GM19452 (cell line): ENCODE data around the gene HIPK2.

ENCODE experiments used
- ATAC-seq: cut with Tn5 transposase; IDR thresholded peaks from one replicate; pipeline ENCODE4 v1.9.1; 2021; ENCODE audit not compliant: unreplicated experiment

HIPK2 gene

DNA sequence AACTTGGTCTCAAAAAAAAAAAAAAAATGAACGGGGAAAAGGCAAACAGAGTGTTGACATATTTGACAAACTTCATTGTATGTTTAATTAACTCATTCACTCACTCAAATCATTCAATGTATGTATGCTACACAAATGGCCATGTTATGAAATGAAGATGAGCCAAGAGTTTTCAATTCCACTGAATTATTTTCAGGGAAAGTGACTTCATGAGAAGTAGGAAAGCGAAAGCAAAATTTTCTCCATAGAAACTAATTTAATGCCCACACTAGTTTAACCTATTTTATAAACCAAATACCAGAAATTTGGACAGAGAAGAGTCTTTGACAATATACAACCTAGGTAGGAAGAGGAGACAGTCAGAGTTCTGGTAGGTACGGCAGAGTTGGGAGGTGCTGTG, 119.5 kb downstream of the HIPK2 start:
- ATAC-seq = no peak

- no peak for ATAC-seq
Measured at GRCh38 chr7:139657725-139658124, 120.1 kb downstream of the HIPK2 start.

DNA sequence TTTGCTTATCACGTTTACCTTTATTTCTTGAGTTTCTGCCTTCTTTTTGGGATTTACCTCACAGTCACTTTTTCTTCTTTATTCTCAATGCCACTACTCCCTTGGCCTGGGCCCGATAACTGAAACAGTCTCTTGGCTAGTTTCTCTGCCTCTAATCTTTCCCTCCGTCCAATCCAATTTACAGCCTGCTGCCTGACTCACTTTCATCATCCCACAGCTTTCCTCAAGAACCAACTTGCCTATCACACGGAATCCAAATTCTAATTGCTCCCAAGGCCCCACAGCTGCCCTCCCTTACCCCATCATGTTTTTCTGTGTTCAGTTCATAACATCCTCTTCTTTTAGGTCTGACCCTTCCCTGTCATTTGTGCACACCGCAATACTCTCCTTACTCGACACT, 121.4 kb downstream of the HIPK2 start:
- no peak for ATAC-seq

GRCh38 chr7:139655305-139655704, 122.5 kb downstream of the HIPK2 start:
- ATAC-seq = no peak

DNA sequence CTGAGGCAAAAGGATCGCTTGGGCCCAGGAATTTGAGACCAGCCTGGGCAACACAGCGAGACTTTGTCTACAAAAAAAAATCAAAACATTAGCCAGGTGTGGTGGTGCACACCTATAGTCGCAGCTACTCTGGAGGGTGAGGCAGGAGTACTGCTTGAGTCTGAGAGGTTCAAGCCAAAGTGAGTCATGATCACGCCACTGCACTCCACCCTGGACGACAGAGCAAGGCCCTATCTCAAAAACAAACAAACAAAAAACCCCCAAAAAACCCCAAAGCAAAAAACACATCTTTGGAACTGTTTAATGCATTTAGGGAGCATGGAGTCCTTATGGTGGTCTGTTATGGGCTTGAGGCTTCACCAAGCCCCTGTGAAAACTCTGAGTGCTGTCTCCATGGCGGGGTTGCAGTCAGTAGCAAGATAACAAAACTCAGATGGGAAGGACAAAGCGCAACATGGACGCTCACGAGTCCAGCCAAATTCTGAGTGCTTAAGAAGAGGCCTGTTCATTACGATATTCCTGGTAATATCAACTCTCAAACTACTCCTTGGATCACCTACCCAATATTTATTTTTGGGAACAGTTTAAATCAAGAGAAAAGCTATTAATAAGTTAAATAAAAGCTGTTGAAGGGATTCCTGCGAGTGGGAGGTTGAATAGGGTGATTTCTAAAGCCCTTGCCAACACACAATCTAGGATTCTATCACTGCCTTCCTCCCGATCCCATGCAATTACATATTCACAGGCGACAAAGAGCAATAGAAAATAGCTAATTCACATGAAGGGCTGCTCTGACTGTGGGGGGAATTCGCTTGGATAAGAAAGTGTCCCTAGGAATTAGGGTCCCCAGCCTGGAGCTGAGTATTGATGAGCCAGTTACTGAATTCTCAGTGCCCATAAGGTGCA, 123.3 kb downstream of the HIPK2 start:
- ATAC-seq = no peak

DNA sequence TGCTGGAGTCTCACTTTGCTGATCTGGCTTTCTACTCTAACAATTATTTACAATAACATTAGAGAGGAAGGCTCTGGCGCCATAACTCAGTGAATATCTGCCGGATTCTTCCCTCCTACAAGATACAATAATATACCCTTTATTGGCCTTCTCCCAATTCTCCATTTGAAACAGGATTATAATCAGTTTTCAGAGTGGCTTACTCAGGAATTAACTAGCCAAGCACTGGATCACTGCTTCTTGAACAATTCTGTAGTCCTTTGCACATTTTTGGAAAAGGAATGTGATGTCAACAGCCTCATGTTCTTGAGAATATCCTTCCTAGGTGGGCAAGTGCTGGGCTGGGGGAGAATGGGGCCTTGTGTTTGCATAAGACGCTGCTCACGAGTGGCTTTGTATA, 125.9 kb downstream of the HIPK2 start:
- ATAC-seq = no peak

- no peak for ATAC-seq
Measured at GRCh38 chr7:139651308-139651707, 126.5 kb downstream of the HIPK2 start.

DNA sequence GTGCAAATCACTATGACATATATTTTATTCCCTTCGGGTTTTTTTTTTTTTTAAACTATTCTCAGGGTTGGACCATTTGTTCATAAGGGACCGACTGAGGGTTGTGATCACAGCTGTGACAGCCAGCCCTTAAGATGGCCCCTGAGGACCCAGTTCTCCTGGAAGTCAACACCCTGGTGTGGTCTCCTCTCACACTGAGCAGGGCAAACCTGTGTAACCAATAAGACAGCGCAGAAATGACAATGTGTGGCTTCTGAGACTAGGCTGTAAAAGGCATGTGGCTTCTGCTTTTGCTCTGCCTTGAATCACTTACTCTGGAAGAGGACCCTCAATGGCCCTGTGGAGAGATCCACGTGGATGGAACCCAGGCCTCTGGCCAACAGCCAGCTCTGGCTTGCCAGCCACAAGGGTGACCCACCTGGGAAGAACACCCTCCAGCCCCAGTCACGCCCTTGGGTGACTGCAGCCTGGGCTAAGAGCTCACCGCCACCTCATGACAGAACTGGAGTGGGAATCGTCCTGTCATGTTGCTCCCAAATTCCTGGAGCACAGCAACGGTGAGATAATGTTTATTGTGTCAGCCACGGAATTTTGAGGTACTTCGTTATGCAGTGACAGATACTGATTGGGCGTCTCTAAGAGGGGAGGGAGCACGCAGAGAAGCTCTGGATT, 127.2 kb downstream of the HIPK2 start:
- ATAC-seq = no peak

DNA sequence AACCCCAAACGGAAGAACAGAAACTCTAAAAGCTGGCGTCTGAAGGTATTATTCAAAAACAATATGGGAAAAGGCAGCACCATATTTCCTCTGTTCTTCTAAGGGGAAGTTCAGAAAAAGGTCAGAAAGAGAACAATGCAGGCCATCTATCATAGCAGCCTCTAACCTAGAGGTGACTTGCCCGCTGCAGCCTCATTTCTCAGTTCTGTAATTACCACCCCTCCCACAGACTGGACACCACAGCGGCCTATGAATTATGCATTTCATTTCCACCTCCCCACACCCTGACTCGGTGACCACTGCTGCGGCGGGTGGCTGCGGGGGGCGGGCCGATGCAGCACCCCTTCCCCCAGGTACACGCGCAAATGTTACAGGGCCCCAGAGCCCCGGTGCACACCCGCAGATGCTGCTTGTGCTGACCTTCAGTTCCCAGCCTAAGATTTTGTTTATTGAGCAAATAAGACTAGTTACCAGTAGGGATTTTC, 128.8 kb downstream of the HIPK2 start:
- ATAC-seq = peak; percentile 85

- ATAC-seq = no peak
Measured at GRCh38 chr7:139648391-139648861, 129.4 kb downstream of the HIPK2 start.

DNA sequence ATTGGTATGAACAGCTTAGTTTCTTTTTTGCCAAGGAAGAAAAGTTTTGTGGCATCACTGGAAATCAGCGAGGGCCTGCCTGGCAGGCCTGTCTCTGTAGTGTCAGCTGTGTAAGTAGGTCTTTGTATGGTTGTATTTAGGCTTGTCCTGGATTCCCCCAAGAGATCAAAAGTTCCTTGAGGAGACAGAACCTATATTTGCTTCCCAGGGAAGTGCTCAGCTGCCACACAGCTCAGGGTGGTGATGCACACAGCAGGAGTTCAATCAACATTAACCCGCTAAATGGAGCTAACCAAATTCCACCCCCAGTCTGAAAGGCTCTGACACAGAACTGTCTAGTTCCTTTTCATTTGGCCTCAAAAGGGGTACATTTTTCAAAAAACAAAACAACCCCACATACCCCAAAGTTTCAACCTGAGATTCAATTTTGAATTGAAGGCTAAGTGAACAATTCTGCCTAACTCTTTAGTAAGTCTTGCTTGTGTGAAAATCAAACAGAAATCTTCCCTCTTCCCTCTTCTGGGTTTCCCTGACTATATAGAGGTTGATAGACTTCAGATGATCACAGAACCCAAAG, 129.9 kb downstream of the HIPK2 start:
- ATAC-seq = no peak

- no peak for ATAC-seq
Measured at GRCh38 chr7:139647085-139647484, 130.7 kb downstream of the HIPK2 start.

DNA sequence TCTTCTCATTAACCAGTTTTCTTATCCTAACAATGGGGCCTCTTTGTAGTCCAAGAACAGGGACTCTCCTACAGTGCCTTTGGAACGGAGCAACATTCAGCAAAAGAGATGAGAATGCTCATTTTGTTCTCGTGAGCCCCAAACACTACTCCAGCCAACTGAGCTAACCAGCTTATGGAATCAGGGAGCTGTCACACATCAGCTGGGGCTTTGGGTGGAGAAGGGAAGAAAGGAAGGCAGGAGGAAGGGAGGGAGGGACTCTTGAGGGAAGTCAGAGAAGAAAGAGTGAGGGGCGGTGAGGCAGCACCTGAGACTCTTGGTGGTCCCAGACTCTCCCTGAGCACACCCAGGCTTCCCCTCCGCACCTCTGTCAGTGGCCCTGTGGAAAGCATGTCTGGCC, 131.2 kb downstream of the HIPK2 start:
- ATAC-seq = no peak

DNA sequence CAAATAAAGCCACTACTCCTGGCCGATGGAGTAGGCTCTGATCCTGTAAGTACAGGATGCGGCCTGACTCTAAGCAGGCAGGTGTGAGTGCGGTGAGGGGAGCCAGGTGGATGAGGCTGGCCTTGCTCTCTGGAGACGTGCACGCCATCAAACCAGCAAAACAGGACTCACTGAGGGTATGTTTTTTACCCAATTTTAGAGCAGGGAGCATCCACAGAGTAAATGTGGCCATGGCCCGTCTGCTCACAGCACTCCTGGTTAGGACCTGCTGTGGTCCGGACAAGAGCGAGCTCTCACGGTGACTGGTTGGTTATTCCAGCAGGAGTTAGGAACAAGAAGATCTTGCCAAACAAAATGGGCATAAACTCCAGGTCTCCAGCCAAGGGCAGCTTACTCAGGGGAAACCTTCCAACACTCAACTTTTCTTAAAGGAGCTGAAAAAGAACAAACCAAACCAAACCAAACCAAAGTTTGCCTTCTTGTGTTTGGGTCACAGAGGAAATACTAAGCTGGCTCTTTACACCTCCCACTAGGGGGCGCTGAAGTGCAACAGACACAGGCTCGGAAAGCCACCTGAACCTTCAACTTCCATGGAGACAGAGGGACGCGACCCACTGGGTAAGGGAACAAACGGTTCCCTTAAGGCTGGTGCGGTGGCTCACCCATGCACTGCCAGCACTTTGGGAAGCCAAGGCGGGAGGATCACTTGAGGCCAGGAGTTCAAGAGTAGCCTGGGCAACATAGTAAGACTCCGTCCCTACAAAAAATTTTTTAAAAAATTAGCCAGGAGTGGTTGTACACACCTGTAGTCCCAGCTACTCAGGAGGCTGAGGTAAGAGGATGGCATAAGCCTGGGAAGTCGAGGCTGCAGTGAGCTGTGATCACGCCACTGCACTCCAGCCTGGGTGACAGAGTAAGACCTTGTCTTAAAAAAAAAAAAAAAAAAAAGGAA, 131.9 kb downstream of the HIPK2 start:
- no peak for ATAC-seq

- ATAC-seq = no peak
Measured at GRCh38 chr7:139643951-139644585, 133.7 kb downstream of the HIPK2 start.

DNA sequence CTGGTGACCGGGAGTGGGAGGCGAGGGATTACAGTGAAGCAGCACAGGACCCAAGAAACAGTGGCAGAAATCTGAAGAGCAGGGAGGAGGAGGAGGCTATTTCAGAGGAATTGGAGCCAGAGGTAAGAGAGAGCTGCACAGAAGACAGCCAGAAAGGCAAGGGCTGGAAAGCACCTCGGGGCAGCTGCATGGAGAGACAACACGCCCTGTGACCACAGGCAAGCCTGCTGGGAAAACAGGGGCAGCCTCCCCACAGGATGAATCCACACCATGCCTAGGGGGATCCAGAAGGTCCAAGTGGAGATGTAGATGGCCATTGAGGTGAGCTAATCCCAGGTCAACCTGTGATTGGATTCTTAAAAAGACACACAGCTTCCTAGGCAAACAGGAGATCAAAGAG, 135.5 kb downstream of the HIPK2 start:
- ATAC-seq = no peak

DNA sequence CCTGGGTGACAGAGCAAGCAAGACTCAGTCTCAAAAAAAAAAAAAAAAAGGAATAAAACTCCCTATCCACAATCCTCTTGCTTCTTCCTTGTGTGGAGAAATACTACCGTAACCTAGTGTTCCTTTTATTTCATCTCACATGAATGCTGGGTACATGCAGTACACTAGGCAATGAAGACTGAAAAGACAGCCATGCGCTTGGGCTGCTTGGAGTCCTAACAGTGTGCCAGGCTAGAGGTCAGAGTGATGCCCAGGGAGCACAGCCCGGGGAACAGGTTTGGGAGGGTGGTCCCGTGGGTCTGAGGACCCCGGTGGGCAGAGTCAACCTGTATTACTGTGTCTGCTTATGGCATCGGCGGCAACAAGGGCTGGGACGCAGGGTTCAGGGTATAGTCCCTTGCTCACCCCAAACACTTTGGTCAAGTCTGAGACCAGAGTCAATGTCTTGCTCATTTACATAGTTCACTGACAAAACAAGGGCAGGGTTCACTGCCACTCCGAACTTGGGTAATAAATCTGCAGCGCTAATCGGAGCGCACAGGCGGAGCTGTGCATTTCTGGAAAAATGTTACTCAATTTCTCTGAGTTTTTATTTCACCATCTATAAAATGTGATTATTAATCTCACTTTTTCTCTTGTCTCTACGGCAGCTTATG, 136.3 kb downstream of the HIPK2 start:
- no peak for ATAC-seq

DNA sequence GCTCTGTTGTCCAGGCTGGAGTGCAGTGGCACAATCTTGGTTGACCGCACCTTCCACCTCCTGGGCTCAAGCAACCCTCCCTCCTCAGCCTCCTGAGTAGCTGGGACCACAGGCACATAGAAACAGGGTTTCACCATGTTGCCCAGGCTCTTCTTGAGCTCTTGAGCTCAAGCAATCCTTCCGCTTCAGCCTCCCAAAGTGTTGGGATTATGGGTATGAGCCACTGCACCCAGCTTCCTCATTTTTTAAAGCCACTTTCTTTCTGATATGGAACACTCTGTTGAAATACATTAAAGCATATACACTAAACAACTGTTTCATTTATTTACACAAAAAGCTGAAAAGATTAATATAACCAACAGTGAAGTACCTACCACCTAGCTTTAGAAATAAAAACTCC, 137.1 kb downstream of the HIPK2 start:
- no peak for ATAC-seq

DNA sequence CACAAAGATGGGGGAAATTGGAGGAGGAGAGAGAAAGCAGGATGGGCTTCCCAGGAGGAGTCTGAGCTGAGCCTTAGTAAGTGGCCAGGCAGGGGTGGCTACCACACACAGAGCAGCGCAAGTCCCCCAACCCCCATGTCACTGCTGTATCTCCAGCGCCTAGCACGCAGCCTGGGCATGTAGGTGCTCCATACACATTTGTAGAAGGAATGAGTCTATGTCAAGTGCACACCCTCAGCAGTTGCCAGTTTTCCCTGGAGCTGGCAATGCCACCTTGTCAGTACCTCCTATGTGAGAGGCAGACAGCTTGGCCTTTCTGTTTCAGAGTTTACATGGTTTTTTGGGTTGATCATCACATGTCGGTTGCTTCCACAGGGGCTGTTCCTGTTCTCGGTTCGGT, 138.2 kb downstream of the HIPK2 start:
- ATAC-seq = no peak
